Fibroblast of the aortic adventitia (primary cell): ENCODE data around the gene DUSP14. TPM values are rescaled to one million over a fixed set of nuclear protein-coding genes. Genes with fewer than 3 reads are reported as not detected.

ENCODE experiments used
- DNase-seq: peaks from one replicate; pipeline ENCODE4 v3.0.0-alpha.2; 2010; ENCODE audit warnings: low read depth
- H3K4me3 ChIP-seq: 2 replicates; pipeline ENCODE4 v1.5.1; 2011; ENCODE audit warnings: low read depth, mild to moderate bottlenecking, control low read depth, low read length, moderate library complexity
- CTCF ChIP-seq: IDR thresholded peaks from 2 replicates; pipeline ENCODE4 v1.5.1; 2011; ENCODE audit warnings: mild to moderate bottlenecking, low read length, control low read depth, inconsistent platforms; ENCODE audit not compliant: insufficient read depth
- total RNA-seq: library from RNA; depleted of rRNA; stranded (reverse); fragments of >200 nt; gene quantifications from 2 replicates; pipeline ENCODE4 v1.2.3, GENCODE V29; 2012; ENCODE audit warnings: low replicate concordance

The DUSP14 gene
- total RNA-seq, 1 donor = 52.8 TPM

DNA sequence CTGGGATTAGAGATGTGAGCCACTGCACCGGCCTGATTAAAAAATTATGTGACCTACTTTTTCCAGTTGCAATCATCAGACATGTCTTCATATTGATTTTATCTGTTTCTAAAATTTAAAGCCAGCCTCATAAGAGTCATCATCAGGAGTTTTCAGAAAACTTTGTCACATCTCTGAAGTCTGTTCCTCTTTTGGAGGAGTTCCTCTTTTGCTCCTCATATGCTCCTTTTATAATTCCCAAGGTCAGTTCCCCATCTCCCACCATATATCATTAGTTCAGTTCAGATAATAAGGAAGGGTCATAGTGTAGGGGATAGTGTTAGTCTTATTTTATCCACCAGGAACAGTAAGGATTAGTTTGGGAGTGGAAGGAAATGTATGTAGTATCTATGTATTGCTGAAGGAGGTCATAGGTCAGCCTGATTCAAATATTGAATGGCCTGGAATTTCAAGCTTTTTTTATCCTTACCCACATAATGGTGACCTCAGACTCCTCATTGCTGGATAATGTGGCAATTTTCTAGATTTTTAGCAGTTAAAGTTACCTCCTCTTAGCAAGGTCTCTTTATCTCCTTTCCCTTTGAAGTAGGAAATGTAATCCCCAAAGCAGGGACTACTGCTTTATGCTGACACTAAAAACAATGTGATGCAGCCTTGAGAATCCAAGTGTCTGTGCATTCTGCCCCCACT, 13.8 kb upstream of the DUSP14 start:
- DNase-seq = no peak
- TF ChIP-seq CTCF = no peak

GRCh38 chr17:37476431-37477120, 13.1 kb upstream of the DUSP14 start:
- peak; percentile 51 for DNase-seq
- no peak for TF ChIP-seq CTCF
- no peak overlapping the region for H3K4me3 ChIP-seq

More for the DNA sequence above, 13.8 kb upstream of the DUSP14 start:
- H3K4me3 ChIP-seq = no peak overlapping the region

GRCh38 chr17:37478187-37478586, 11.5 kb upstream of the DUSP14 start:
- no peak for TF ChIP-seq CTCF
- no peak overlapping the region for H3K4me3 ChIP-seq
- DNase-seq = peak; percentile 74

- TF ChIP-seq CTCF = no peak
- no peak for DNase-seq
- no peak overlapping the region for H3K4me3 ChIP-seq
Observed at GRCh38 chr17:37479025-37479424, 10.7 kb upstream of the DUSP14 start.

GRCh38 chr17:37480427-37480826, 9.3 kb upstream of the DUSP14 start:
- no peak overlapping the region for H3K4me3 ChIP-seq
- no peak for TF ChIP-seq CTCF
- DNase-seq = no peak

DNA sequence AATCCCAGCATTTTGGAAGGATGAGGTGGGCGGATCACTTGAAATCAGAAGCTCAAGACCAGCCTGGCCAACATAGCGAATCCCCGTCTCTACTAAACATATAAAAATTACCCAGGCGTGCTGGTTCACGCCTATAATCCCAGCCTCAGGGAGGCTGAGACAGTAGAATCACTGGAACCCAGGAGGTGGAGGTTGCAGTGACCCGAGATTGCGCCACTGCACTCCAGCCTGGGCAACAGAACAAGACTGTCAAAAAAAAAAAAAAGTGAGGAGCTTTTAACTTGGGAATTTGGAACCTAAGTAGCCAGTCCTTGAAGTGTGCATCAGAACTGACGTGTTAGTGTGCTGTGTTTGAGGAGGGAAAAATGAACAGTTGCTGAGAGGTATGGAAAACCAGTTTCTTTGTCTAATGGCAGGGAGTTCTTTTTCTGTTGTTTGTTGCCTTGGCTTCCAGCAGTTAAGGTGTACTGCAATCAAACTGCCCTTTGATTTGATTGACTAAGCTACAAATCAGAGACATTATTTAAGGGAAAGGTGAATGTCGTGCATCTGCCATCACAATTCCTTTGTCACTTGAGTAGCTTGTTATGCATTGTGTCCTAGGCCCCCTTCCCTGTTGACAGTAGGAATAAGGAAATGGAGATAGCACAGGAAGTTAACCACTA, 8.6 kb upstream of the DUSP14 start:
- peak; percentile 44 for DNase-seq
- H3K4me3 ChIP-seq = no peak overlapping the region
- TF ChIP-seq CTCF = no peak
